GM21447 (cell line): ENCODE results near the gene DTHD1.

Source experiments
- ATAC-seq: cut with Tn5 transposase; IDR thresholded peaks from one replicate; pipeline ENCODE4 v1.9.1; 2021; ENCODE audit not compliant: unreplicated experiment

DTHD1 gene

GRCh38 chr4:36281384-36282106 is at the start of gene DTHD1:
Gene DTHD1, plus strand, starts transcription at chr4:36281616. Its CDS starts 143 bp downstream, at chr4:36281759.
- no peak for ATAC-seq

DNA sequence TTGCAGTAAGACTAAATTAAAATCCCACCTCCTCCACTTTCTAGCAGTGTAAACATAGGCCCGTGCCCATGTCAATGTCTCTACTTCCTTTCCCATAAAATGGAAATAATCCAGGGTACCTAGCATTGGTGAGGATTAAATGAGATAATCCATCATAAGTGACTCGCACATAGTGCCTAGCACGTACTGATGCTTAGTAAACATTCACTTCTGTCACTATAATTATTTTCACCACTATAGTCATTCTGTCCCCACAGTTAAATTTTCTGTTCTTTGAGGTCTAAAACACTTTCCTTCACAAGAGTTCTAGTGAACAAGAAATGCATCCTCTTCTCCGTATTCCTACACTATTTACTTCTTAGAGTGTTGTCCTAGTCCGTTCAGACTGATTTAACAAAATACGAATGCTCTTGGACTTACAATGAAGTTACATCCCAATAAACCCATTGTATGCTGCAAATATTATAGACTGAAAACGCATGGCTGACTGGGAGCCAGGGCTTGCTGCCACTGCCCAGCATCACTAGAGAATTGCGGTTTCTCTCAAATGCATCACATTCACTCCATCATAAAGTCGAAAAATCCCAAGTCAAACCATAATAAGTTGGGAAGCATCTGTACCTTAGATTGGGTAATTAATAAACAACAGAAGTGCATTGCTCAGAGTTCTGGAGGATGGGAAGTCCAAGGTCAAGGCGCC is 47.7 kb upstream of the DTHD1 start:
- ATAC-seq: no peak

GRCh38 chr4:36235306-36235705 is 46.1 kb upstream of the DTHD1 start:
- no peak for ATAC-seq

DNA sequence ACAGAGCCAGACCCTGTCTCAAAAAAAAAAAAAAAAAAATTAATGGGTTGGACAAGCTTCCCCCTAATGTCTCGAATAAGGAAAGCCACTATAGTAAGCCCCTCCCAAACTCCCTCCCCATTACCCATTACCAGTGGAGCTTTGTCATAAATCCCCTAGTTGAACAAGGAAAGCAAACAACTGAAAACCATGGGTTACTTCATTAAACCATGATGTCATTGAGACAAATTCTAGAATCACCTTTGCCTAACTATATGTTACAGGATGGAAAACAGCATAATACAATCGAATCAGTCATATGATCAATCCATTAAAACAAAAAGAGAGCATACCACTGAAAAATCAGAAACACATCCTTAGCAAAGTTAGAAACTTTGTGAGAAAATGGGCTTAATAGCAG is 45.3 kb upstream of the DTHD1 start:
- ATAC-seq: no peak

- no peak for ATAC-seq
Measured at GRCh38 chr4:36237366-36238313, 43.8 kb upstream of the DTHD1 start.

- peak; percentile 61 for ATAC-seq
Measured at GRCh38 chr4:36241771-36242170, 39.6 kb upstream of the DTHD1 start.

GRCh38 chr4:36242629-36243354 is 38.6 kb upstream of the DTHD1 start:
- no peak for ATAC-seq

DNA sequence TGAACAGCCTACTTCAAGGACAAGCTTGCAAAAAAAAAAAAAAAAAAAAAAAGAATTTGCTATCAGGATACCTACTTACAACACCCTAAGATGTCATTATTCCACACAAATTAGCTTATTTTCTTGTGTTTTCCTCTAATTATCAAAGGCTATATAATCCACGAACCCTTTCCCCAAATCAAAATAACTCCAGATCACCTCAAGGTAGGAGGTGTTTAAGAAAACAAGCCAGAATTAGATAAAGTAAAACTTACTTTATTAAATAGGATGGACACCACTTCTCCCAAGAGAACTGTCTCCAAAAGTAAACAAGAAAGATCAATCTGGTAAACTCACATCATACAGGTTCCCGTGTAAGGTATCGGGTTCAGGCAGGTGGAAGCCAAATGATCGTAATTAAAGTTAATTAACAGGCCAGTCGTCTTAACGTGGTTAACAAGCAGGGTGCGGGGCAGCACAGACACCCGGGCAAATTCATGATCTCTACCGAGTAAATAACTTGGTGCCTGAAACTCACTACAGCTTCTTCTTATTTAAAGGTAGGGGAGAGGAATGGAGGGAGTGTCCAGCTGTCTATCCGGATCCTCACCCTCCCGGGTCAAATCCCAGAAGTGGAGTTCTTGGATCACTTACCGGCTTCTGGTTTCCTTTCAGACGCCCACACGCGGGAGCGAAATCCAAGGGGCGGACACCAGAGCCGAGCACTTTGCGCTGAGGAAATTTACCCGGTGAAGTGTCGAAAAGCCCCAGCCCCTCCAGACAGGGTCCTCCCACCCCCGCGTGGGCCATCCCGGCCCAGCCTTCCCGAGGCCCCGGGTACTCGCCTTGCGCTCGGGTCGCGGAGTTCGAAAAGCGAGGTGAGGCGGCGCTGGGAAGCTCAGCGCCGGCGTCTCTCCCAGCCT is 37.8 kb upstream of the DTHD1 start:
- ATAC-seq: peak; percentile 28

DNA sequence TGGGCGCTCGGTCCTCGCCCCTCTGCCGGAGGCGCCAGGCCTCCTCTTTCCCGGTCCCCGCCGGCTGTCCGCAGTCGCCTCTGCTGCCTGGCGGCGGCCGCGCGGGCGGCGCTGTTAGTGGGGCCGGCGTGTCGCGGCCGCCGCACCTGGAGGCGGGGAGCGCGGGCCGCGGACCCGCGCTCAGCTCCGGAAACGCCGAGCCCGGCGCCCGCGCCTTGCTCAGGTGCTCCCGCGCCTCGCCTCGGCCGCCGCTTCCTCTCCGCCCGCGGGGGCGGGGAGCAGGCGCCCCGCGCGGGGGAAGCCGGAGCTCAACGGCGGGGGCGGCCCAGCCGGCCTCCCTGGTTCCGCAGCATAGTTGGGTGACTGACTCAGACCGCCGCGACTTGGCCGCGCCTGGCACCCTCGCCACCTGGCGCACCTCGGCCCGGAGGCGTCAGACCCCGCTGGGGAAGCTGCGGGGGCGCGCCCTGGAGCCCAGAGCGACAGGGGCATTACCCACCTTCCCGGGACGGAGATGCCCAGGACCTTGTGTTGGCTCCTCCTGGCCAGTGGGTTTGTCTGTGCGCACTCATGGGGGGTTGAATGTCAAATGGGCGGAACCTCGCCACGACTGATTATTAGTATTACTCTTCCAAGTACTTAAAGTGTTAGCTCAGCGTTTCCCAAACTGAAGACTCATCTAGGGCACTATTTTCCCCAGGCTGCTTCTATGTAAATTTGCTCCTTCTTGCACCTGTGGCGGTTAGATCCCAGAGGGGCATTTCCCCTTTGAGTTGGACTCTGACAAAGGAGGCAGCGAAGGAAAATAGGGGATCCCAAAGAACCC is 36.9 kb upstream of the DTHD1 start, which contains the start of gene ARAP2:
ARAP2 (minus strand) TSS at position 258 of the 826 bp plus-strand sequence. CDS start 15,028 bp downstream, outside the sequence.
- peak; percentile 41 for ATAC-seq

- ATAC-seq: no peak
Measured at GRCh38 chr4:36249610-36250009, 31.8 kb upstream of the DTHD1 start.

GRCh38 chr4:36251983-36252382 is 29.4 kb upstream of the DTHD1 start:
- ATAC-seq: no peak

DNA sequence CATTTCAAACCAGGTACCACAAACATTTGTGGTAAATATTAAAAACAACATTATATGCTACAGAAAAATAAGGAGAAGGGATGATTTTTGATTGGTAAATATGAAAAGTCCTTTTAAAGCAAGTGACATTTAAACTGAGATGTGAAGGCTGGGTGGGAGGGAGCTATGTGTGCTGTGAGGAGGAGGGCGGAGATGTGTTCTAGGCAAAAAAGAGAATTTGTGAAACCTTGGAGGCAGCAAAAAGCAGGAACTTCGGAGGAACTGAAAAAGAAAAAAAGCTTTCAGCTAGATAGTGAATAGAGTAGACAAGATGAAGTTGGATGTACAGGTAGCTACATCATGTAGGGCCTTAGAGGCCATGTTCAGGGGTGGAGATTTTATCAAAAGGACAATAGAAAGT is 27.0 kb upstream of the DTHD1 start:
- no peak for ATAC-seq

DNA sequence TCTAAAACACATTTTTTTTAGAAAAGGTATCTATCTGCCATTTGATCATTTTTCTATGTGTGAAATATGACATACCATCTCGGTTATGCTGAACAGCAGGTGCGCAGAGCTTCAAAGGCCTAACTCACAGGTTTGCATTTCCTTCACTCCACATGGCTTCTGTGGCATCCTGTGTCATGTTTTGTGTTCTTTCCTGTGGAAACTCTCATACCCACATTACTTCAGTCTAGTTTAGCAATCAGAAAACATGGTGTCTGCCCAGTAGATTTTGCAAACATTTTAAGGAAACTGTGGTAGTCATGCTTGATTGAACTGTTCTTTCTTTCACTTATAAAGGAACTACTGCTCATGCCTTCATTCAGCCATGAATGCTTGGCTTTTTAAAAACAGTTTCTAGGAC is 25.8 kb upstream of the DTHD1 start:
- peak; percentile 90 for ATAC-seq

GRCh38 chr4:36256398-36256891 is 25.0 kb upstream of the DTHD1 start:
- peak; percentile 57 for ATAC-seq

DNA sequence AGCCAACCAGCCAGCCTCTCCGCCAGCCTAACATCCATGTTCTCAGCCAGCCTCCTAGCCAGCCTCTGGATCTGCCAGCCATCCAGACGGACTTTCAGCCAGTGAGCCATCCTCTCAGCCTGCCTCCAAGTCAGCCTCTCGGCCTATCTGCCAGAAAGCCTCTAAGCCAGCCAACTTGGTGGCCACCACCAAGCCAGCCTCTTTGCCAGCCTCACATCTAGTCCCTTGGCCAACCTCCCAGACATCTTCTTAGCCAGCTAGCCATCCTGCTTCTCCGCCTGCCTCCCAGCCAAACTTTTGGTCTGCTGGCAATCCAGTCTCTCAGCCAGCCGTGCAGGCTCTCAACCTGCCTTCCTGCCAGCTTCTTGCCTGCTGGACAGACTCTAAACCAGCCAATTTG is 20.7 kb upstream of the DTHD1 start:
- no peak for ATAC-seq

DNA sequence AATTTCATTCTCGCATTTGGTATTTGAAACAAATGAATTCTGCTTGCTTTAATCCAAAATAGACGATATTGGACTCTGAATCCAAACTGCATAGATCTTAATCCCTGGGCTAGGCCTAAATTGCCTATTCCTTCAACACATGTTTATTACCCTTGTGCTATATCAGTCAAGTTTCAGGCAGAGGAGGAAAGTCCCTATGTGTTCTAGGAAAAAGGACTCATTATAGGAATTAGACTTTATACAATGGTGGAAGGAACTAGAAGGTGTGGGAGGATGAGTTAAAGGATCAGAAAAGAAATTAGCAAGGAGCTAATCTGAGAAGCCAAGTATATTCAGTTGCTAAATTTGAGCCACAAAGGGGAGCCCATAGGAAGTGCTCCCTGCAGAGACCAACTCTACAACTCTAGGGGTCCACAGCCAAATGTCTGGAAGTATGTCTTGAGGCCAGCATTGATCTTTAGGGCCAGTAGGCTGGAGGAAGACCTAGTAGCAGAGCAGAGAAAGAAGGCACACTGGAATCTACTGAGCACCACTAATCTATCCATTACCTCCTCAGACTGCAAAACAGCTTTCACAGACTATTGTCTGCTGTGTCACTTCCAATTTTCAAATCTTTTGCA is 17.1 kb upstream of the DTHD1 start:
- no peak for ATAC-seq

DNA sequence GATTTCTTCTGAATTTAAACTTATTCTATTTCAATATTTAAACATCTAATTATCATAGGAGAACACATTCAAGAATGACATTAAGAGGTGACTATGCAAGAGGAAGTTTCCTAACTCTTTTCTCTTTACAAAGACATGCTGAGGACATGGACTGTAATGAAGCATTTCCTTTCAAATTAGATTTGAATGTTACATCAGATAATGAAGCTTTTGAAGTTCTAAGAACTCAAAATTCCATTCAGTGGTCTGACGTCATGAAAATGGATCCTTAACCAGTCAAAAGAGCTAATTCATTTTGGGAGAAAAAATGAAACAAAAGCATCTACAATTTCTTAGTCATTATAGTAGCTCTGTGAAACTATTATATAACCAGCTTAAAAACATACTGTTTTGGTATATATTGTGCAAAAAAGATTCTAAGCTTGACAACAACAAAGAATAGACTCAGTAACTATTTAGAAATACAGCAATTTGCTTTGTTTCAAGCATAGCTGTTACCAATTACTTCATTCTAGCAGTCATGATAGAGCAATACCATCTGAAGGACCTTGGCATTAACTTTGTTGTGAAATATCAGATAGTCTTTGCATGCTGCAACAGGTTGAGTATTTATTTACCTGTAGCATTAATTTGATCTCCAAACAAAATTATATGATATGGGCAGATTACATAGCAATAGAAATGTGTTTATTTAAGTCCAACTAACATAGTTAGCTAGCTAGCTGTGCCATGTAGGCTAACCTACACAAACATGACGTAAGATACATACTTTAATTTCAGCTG is 13.7 kb upstream of the DTHD1 start:
- ATAC-seq: no peak
